ENCODE data around the gene ZNF497. TPM values are rescaled to one million over a fixed set of nuclear protein-coding genes. Genes with fewer than 3 reads are reported as not detected.

Gene ZNF497
- total RNA-seq, 4 donors from 2014 or later = 0.70 to 4.4 (median 2.1) TPM; not detected in 1

- Histone ChIP-seq H3K27me3 (no peaks in the 10 kb centered on the region), H3K4me3 (no peak overlapping the region), H3K4me1 (peaks cover 0 to 7% (median 0%) of the 10 kb centered on the region in 4 donors), H3K36me3 (no peaks in the 10 kb centered on the region), H3K9me3 (no peaks in the 10 kb centered on the region), H3K27ac (no peak overlapping the region)
- DNase-seq = no peak
- TF ChIP-seq POLR2A (IDR thresholded peaks at IDR 0.05) (no peak), CTCF (IDR thresholded peaks at IDR 0.05) (no peak)
Observed at GRCh38 chr19:58364146-58364545, 1.6 kb upstream of the ZNF497 start.

GRCh38 chr19:58361900-58362271 lies 665 bp downstream of the ZNF497 start:
- peak in 2 of 3 donors; percentile 30 to 65 for DNase-seq
- Histone ChIP-seq H3K27me3 (no peaks in the 10 kb centered on the region), H3K9me3 (no peaks in the 10 kb centered on the region), H3K27ac (peak overlapping the region; percentile 80 to 93 (median 89)), H3K4me1 (peaks cover 0 to 10% (median 6%) of the 10 kb centered on the region in 4 donors), H3K4me3 (peak overlapping the region; percentile 58 to 81 (median 72)), H3K36me3 (no peaks in the 10 kb centered on the region)
- TF ChIP-seq POLR2A (IDR thresholded peaks at IDR 0.05) (no peak), CTCF (IDR thresholded peaks at IDR 0.05) (peak in 1 of 6 experiments; percentile 8)

GRCh38 chr19:58357481-58358145 lies 4.9 kb downstream of the ZNF497 start:
- H3K4me1 ChIP-seq = peaks cover 0 to 20% (median 13%) of the 10 kb centered on the region in 4 donors
- no peak overlapping the region for H3K4me3 ChIP-seq
- no peak overlapping the region for H3K27ac ChIP-seq
- H3K27me3 ChIP-seq = no peaks in the 10 kb centered on the region
- TF ChIP-seq POLR2A (IDR thresholded peaks at IDR 0.05) (no peak), CTCF (IDR thresholded peaks at IDR 0.05) (no peak)
- no peaks in the 10 kb centered on the region for H3K36me3 ChIP-seq
- DNase-seq = no peak
- H3K9me3 ChIP-seq = no peaks in the 10 kb centered on the region

GRCh38 chr19:58356766-58357480 lies 5.6 kb downstream of the ZNF497 start:
- DNase-seq = no peak
- TF ChIP-seq CTCF (IDR thresholded peaks at IDR 0.05) (no peak), POLR2A (IDR thresholded peaks at IDR 0.05) (no peak)
- Histone ChIP-seq H3K4me3 (peak overlapping the region; percentile 19 to 40 (median 36)), H3K27me3 (no peaks in the 10 kb centered on the region), H3K36me3 (no peaks in the 10 kb centered on the region), H3K9me3 (no peaks in the 10 kb centered on the region), H3K27ac (no peak overlapping the region), H3K4me1 (peaks cover 0 to 20% (median 13%) of the 10 kb centered on the region in 4 donors)

- Histone ChIP-seq H3K27me3 (no peaks in the 10 kb centered on the region), H3K4me1 (peaks cover 0 to 18% (median 11%) of the 10 kb centered on the region in 4 donors), H3K4me3 (peak overlapping the region; percentile 19 to 40 (median 36)), H3K36me3 (no peaks in the 10 kb centered on the region), H3K27ac (no peak overlapping the region), H3K9me3 (no peaks in the 10 kb centered on the region)
- TF ChIP-seq POLR2A (IDR thresholded peaks at IDR 0.05) (no peak), CTCF (IDR thresholded peaks at IDR 0.05) (no peak)
- no peak for DNase-seq
Observed at GRCh38 chr19:58355908-58356765, 6.4 kb downstream of the ZNF497 start.

All from Peyer's patch (tissue), 4 donors.